ENCODE measurements around the gene IMMT.

Gene IMMT

DNA sequence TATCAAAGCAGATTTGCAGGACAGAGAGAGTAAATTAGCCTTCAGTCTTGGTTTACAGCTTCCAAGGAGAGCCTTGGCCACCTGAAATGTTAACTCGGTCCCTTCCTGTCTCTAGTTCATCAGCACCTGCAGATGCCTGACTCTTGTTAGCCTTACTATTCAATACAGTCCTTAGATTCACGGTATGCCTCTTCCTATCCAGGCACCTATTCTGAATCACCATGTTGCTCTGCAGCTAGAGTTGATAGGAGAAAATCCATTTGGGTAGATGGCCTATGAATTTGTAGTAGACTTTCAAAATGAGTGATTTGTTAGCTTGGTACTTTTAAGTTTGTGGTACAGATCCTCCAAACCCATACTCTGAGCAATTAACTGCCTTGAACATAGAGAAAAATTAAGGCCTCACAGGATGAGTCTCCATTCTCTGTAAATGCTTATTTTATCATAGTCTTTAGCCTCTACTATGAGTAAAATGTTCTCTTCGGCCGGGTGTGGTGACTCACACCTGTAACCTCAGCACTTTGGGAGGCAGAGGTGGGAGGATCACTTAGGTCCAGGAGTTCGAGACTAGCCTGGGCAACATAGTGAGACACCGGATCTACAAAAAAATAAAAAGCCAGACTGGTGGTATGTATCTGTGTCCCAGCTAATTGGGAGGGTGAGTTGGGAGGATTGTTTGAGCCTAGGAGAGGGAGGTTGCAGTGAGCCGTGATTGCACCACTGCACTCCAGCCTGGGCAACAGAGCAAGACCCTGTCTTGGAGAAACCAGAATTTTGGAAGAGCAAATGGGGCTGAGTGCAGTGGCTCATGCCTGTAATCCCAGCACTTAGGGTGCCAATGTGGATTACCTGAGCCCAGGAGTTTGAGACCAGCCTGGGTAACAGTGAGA is 56.3 kb downstream of the IMMT start:
- no peak for DNase-seq

DNA sequence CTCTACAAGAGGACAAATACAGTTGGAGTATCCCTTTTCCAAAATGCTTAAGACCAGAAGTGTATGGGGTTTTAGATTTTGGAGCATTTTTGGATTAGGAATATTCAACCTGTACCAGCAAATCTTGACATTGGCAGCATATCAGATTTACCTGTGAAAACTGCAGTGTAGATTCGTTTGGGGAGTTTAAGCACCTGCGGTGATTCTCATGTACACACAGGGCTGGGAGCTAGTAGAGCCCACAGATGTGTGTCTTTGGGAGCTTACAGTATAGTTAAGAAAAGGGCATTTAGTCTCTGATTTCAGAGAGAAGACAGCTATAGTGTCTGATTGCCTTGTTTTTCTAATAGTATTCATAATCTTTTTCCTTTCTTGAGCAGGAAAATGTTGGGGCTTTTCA is 59.1 kb downstream of the IMMT start:
- no peak for DNase-seq

DNA sequence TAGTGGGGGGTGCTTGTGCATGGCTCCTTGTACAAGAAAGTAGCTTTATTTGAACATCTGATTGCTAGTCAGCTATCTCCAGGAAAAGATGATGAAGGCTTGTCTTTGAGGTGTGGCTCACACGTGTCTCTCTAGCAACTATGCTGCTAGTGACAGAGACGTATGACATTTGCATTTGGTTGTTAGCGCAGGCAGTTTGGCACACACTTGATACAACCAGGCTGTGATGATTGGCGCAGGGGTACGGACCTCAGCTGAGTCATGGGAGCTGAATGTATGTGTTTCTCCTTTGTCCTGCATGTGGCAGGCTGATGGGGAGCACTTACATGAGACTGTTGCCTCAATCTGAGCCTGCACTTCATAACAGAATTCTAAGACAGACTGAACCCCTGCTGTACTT is 59.6 kb downstream of the IMMT start:
- DNase-seq, result no peak

DNA sequence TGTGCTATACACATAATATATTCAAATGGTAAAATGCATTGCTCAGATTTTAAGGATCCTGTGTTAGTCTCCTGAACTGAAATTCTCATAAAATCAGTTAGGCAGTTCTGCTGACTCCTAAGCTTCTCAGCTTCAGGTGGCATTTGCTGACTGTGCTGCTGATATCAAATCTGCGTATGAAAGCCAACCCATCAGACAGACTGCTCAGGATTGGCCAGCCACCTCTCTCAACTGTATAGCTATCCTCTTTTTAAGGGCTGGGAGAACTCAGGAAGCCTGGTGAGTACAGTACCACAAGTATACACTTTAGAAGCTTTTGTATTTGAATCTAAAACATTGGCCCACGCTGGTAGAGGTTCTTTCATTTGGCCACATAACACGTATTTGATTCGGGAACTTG is 60.6 kb downstream of the IMMT start:
- DNase-seq, result no peak

DNA sequence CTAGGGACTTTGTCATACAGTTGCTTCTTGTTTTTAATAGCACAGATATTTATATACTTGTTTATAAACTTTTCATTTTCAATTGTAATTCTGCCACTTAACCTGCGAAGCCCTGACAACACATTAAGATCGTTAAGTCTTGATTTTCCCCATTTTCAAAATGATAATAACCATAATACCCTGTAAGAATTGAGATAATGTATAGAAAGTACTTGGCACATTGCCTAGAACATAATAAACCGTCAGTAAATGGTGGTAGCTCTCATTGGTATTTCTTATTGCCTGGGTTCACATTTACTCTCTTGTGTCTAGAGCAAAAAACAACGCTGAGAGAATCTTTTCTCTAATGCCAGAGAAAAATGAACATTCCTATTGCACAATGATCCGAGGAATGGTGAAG is 70.6 kb downstream of the IMMT start:
- DNase-seq, result peak; percentile 67

DNA sequence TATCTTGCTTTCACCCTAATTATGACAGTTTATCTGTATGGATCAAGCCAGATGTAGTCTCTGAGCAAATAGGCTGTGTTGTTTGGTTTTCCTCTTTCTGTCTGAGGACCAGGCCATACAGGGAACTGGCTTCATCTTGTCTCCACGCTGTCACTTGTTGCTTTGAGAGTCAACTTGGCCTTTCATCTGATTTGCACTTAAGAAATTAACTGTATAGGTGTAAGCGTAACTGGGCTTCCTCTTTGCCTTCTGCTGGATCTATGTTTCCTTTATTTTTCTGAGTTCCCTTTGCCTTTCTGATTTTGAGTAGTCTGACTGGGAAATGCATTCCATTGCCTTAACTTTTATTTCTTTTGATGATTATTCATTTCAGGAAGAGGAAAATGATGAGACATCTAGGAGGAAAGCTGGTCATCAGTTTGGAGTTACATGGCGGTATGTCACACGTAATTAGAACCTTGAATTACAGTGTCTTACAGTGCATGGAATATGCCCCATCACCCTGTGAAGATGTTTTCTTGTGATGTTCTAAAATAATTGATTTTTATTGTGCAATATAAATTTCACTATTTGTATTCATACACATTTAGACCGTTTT is 71.8 kb downstream of the IMMT start:
- no peak for DNase-seq

DNA sequence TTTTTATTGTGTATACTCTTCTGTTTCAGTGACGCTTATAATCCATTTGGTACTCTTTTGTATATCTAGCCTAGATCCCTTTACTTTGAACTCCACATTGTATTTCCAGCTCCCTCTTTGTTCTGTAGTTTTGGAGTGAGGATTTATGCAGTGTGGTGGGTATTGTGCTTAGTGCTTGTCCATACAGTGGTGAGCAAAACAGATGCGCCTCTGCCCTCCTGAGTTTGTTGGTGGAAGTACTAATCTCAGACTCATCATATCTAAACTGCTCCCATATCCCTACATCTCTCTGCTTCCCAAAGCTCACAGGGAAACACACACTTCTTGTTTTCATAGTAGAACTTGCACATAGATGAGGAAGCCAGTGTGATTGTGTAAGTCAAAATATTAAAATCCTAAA is 77.1 kb downstream of the IMMT start:
- DNase-seq, result no peak

DNA sequence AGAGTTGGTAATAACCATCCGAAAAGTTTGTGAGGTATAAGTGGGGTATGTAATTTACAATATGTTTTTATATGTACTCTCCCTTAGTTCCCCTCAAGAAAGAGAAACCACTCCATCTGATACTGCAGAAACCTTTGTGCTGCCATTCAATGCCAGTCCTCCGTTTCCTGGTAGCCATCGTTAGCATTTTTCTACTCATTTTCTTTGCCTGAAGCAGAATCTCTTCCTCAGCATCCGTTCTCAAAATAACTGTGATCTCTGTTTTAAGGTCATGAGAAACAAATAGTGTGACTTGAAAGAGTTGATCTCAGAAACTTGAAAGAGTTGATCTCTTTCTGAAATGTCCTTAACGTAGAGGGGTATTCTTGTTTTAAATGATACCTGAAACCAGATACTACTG is 88.2 kb downstream of the IMMT start:
- no peak for DNase-seq

DNA sequence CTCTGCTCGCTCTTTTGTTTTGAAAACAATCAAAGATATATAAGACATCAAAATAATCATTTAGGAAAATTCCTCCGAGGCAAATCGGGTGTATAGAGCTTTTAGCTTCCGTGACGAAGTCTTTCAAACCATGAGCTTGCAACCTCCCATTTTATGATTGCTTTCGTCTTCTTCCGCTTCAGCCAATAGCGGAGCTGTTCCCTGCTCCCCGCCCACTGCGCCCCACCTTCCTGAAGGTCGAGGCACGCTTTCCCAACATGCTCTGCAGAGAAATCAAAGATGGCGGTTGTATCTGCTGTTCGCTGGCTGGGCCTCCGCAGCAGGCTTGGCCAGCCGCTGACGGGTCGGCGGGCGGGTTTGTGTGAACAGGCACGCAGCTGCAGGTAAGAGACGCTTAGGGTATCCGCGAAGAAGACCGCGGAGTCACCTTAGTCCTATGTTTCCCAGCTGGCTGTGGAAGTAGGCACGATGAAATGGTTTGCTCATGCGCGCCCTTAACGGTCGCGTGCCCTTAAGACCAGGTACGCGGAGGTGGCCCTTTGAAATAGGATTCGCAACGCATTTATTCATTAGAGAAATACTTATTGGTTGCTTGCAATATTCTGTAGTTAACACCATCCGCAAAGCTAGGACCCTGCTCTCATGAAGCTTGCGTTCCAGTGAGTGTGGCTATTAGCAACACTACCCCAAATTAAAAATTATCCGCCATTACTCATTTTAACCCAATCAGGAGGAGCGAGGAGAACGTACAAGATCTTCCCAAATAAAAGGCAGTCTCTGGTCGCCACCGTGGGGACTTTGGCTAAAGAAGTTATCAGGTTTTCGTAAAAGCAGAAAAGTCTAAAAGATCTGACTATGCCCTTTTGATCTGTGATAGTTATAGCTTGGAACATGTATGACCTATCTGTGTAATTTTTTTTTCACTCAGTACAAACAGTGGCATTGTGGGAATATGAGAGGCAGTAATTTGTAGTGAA is 89.0 kb downstream of the IMMT start, which contains the start of gene PTCD3:
Gene PTCD3 (plus strand): TSS at position 267 of the 977 bp plus-strand sequence. CDS start 13 bp downstream, at position 280.
- DNase-seq, result peak; percentile 92

DNA sequence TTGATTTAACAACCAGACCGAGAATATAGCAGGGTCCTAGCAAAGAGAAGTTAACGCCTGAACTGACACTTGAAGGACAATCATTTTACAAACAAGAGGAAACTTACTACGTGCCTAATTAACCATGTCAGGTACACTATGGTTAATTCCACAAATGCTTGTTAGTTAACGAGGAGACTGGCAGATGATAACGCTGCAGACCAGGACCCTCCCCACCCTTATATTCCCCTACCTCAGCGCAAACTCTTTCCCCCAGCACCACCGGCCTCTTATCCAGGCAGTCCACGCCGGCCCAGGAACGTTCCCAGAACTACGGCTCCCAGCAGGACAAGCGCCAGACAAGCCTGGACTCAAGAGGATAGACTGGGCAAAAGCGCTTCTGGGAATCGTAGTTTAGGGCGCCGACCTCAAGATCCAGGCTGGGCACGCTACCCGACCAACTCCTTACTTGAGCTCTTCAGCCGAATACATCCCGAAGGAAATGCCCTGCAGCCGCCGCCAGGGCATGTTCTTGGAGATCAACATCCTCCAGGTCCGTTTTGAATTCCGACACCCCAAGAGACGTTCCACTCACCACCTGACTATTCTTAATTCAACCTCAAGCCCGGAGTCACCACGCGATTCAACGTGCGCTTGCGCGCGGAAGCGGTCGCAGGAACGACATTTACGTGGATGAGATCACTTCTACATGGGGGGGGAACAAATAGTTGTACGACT is 89.9 kb downstream of the IMMT start, which contains the start of gene POLR1A:
Gene POLR1A (minus strand): TSS at position 635 of the 717 bp plus-strand sequence. CDS start 110 bp downstream, at position 525.
- peak; percentile 91 for DNase-seq

DNA sequence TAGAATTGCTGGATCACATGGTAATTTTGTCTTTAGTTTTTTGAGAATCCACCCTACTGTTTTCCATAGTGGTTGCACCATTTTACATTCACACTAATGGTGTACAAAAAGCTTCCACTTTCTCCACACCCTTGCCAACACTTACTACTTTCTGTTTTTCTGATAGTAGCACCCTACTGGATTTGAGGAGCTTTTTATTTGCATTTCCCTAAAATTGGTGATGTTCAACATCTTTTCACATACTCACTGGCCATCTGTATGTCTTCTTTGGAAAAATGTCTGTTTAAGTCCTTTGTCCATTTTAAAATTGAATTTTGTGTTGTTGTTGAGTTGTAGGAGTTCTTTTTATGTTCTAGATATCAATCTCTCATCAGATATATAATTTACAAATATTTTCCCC is 93.1 kb downstream of the IMMT start:
- no peak for DNase-seq

DNA sequence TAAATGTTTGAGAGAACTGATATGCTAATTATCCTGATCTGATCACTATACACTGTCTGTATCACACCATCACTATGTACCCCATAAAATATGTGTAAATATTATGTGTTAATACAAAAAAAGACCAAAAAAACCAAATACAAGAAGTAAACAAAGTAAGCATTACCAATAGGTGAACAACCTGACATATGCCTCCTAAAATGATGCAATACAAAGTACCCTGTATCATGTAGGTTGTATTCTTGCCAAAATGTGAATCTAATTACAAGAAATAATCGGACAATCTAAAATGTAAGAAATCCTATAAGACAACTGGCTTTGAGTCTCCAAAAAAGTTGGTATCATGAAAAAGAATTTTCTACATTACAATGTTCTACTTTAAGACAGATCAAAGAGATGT is 97.3 kb downstream of the IMMT start:
- DNase-seq, result no peak

DNA sequence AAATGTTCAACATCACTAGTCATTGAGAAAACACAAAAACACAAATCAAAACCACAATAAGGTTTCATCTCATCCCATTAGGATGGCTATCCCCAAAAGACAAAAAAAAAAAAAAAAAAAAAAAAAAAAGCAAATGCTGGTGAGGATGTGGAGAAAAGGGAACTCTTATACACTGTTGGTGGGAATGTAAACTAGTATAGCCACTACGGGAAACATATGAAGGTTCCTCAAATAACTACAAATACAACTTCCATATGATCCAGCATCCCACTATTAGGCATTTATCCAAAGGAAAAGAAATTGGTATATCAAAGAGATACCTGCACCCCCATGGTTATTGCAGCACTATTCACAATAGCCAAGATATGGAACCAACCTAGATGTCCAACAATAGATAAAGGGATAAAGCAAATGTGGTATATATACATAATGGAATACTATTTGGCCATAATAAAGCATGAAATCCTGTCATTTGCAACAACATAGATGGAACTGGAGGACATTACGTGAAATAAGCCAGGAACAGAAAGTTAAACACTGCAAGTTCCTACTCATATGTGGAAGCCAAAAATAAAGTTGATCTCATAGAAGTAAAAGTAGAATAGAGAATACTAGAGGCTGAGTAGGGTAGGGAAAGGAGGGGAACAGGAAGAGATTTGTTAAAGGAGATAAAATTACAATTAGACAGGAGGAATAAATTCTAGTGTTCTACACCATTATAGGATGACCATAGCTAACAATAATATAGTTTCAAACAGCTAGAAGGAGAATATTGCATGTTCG is 98.0 kb downstream of the IMMT start:
- no peak for DNase-seq

DNA sequence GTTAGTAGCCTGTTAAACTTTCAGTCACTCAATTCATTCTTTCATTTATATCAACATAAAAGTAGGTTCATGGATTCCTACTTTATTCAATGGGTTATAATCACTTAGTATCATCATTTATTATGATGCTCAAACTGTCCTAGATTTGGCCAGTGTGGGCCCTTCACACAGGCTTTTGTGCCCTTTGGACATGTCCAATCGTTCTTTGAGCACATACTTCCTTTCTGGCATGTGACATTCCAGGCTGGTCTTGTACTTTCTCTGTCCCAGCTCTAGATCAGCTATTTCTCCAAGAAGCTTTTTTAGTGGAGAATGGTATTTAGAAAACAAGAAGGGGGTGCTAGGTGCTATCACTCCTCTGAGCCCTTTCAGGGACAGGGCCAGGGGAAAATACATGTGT is 101.0 kb downstream of the IMMT start:
- DNase-seq, result no peak
